DND-41 (cell line): ENCODE measurements around the gene ITPR1.

ENCODE experiments used
- EZH2 ChIP-seq: IDR thresholded peaks from 3 replicates; pipeline ENCODE4 v1.6.1; 2012; ENCODE audit warnings: borderline replicate concordance, low read depth, mild to moderate bottlenecking, moderate library complexity, low read length, inconsistent platforms; ENCODE audit not compliant: severe bottlenecking
- TF ChIP-seq, protein P1 (sequence below): IDR thresholded peaks from 2 replicates; pipeline ENCODE4 v1.5.1; 2012; ENCODE audit warnings: borderline replicate concordance, low read length, moderate library complexity, mild to moderate bottlenecking; ENCODE audit not compliant: poor library complexity, severe bottlenecking; ENCODE audit errors: extremely low read depth

GRCh38 chr3:4826237-4827100 lies 333.3 kb downstream of the ITPR1 start:
- TF ChIP-seq, protein P1, sequence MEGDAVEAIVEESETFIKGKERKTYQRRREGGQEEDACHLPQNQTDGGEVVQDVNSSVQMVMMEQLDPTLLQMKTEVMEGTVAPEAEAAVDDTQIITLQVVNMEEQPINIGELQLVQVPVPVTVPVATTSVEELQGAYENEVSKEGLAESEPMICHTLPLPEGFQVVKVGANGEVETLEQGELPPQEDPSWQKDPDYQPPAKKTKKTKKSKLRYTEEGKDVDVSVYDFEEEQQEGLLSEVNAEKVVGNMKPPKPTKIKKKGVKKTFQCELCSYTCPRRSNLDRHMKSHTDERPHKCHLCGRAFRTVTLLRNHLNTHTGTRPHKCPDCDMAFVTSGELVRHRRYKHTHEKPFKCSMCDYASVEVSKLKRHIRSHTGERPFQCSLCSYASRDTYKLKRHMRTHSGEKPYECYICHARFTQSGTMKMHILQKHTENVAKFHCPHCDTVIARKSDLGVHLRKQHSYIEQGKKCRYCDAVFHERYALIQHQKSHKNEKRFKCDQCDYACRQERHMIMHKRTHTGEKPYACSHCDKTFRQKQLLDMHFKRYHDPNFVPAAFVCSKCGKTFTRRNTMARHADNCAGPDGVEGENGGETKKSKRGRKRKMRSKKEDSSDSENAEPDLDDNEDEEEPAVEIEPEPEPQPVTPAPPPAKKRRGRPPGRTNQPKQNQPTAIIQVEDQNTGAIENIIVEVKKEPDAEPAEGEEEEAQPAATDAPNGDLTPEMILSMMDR: no peak
- no peak for TF ChIP-seq EZH2
